Hepatocyte (in vitro differentiated cells): ENCODE measurements around the gene CALD1. TPM values are rescaled to one million over a fixed set of nuclear protein-coding genes. Genes with fewer than 3 reads are reported as not detected.

Experiments
- DNase-seq: peaks from one replicate; pipeline ENCODE4 v3.0.0-alpha.2; 2016; ENCODE audit warnings: low spot score
- H2AFZ ChIP-seq: fragments of 200-600 bp; sonication (generic); 2 replicates; pipeline ENCODE4 v1.6.0; 2016; ENCODE audit warnings: antibody characterized with exemption, mild to moderate bottlenecking
- H3K27ac ChIP-seq: fragments of 200-600 bp; sonication (generic); 2 replicates; pipeline ENCODE4 v1.5.1; 2016; ENCODE audit warnings: mild to moderate bottlenecking
- H3K27me3 ChIP-seq: fragments of 200-600 bp; sonication (generic); 2 replicates; pipeline ENCODE4 v1.6.1; 2016
- H3K36me3 ChIP-seq: fragments of 200-600 bp; sonication (generic); replicated peaks from 2 replicates; pipeline ENCODE4 v1.5.1; 2016; ENCODE audit warnings: low read depth; ENCODE audit not compliant: insufficient read depth
- H3K4me1 ChIP-seq: fragments of 200-600 bp; sonication (generic); 2 replicates; pipeline ENCODE4 v1.5.1; 2016; ENCODE audit warnings: mild to moderate bottlenecking, moderate library complexity; ENCODE audit not compliant: insufficient read depth
- H3K4me2 ChIP-seq: fragments of 200-600 bp; sonication (generic); 2 replicates; pipeline ENCODE4 v1.6.0; 2016
- H3K4me3 ChIP-seq: fragments of 200-600 bp; sonication (generic); 2 replicates; pipeline ENCODE4 v1.5.1; 2016; ENCODE audit warnings: mild to moderate bottlenecking
- H3K79me2 ChIP-seq: fragments of 200-600 bp; sonication (generic); 2 replicates; pipeline ENCODE4 v1.6.0; 2017; ENCODE audit warnings: mild to moderate bottlenecking
- H3K9me2 ChIP-seq: fragments of 200-600 bp; sonication (generic); replicated peaks from 2 replicates; pipeline ENCODE4 v1.6.0; 2017; ENCODE audit warnings: mild to moderate bottlenecking; ENCODE audit not compliant: insufficient read depth
- H3K9me3 ChIP-seq: fragments of 200-600 bp; sonication (generic); 2 replicates; pipeline ENCODE4 v1.5.1; 2016; ENCODE audit warnings: low read depth, mild to moderate bottlenecking
- H4K20me1 ChIP-seq: fragments of 200-600 bp; sonication (generic); 2 replicates; pipeline ENCODE4 v1.6.0; 2016; ENCODE audit warnings: mild to moderate bottlenecking; ENCODE audit not compliant: insufficient read depth, poor library complexity, severe bottlenecking
- EZH2 ChIP-seq: fragments of 200-600 bp; sonication (generic); IDR thresholded peaks from 2 replicates; pipeline ENCODE4 v1.6.1; 2016; ENCODE audit warnings: antibody characterized with exemption, mild to moderate bottlenecking, borderline replicate concordance
- EZH2phosphoT487 ChIP-seq: fragments of 200-600 bp; sonication (generic); IDR thresholded peaks from one replicate; pipeline ENCODE4 v1.6.1; 2018; ENCODE audit warnings: antibody characterized with exemption, mild to moderate bottlenecking, low read depth, moderate library complexity; ENCODE audit not compliant: unreplicated experiment, severe bottlenecking
- WGBS: methylation state at CpG from one replicate; pipeline ENCODE4 v1.1.6; 2016; ENCODE audit warnings: low lambda C conversion rate; ENCODE audit errors: missing lambda C conversion rate; 5-methylcytosine and 5-hydroxymethylcytosine counted together
- polyA plus RNA-seq: library from polyadenylated mRNA; unstranded; fragments of >200 nt; fragmentation: Nextera tagmentation; extraction: Ambion mirVana; gene quantifications from 2 replicates; pipeline ENCODE4 v1.2.1, GENCODE V29; 2016
- total RNA-seq: library from RNA; depleted of rRNA; stranded (reverse); fragments of >200 nt; gene quantifications from 2 replicates; pipeline ENCODE4 v1.2.3, GENCODE V29; 2014
- TF ChIP-seq, protein P1 (sequence below): fragments of 200-600 bp; sonication (generic); IDR thresholded peaks from 2 replicates; pipeline ENCODE4 v1.5.1; 2016; ENCODE audit warnings: antibody characterized with exemption, mild to moderate bottlenecking; ENCODE audit not compliant: poor library complexity

Gene CALD1
- total and polyA plus RNA-seq, 2 experiments from 2014 or later: 207 to 333 TPM

DNA sequence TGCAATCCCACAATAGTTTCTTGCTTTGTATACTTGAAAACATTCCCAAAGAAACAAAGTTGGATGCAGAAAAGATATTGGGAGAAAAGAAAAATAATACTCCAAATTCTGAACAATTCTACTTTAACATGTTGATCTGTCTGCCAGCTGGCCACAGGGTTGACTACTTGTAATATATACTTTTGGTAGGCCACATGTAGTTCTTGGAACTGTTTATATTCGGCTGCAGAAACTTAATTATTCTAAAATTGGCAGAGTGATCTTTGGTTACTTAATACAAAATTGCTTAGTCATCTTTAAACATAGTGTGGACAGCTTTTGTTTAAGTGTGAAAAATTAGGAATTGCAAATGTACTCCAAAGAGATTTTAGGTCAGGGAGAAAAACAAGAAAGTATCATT, 76.0 kb downstream of the CALD1 start:
- no peak overlapping the region for H3K4me2 ChIP-seq
- H2AFZ ChIP-seq: no peak overlapping the region
- peaks cover 22% of the 10 kb centered on the region for H3K79me2 ChIP-seq
- no peak overlapping the region for H3K4me3 ChIP-seq
- no peaks in the 10 kb centered on the region for H4K20me1 ChIP-seq
- H3K9me3 ChIP-seq: no peaks in the 10 kb centered on the region
- no peak for DNase-seq
- TF ChIP-seq, protein P1, sequence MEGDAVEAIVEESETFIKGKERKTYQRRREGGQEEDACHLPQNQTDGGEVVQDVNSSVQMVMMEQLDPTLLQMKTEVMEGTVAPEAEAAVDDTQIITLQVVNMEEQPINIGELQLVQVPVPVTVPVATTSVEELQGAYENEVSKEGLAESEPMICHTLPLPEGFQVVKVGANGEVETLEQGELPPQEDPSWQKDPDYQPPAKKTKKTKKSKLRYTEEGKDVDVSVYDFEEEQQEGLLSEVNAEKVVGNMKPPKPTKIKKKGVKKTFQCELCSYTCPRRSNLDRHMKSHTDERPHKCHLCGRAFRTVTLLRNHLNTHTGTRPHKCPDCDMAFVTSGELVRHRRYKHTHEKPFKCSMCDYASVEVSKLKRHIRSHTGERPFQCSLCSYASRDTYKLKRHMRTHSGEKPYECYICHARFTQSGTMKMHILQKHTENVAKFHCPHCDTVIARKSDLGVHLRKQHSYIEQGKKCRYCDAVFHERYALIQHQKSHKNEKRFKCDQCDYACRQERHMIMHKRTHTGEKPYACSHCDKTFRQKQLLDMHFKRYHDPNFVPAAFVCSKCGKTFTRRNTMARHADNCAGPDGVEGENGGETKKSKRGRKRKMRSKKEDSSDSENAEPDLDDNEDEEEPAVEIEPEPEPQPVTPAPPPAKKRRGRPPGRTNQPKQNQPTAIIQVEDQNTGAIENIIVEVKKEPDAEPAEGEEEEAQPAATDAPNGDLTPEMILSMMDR: no peak
- TF ChIP-seq EZH2 (no peak), EZH2phosphoT487 (no peak)
- peak overlapping the region; percentile 61 for H3K27ac ChIP-seq
- 79% methylated on average over 1 of the region's 1 CpG for WGBS
- peaks cover 29% of the 10 kb centered on the region for H3K4me1 ChIP-seq
- H3K9me2 ChIP-seq: no peaks in the 10 kb centered on the region
- no peaks in the 10 kb centered on the region for H3K36me3 ChIP-seq
- no peaks in the 10 kb centered on the region for H3K27me3 ChIP-seq

DNA sequence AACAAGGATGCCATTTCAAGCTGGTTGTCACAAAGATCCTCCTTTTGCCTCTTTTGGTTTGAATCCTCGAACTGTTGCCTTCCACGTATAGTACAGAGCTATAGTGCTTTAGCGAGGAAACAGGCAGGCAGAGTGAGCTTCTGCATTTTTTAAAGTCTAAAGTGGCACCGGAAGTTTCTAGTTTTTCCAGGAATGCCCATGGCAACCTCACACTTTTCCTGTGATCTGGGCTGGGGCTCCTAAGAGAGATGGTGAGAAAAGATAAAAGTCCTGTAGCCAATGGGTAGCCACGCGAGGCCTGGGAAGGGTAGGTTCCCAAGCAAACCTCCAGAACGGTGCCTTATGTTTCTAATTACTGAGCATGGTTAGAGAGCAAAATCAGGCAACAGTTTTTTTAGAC, 76.7 kb downstream of the CALD1 start:
- no peaks in the 10 kb centered on the region for H3K9me3 ChIP-seq
- H4K20me1 ChIP-seq: no peaks in the 10 kb centered on the region
- peaks cover 23% of the 10 kb centered on the region for H3K79me2 ChIP-seq
- H3K36me3 ChIP-seq: no peaks in the 10 kb centered on the region
- no peak overlapping the region for H3K4me3 ChIP-seq
- H2AFZ ChIP-seq: no peak overlapping the region
- peak overlapping the region; percentile 61 for H3K27ac ChIP-seq
- H3K27me3 ChIP-seq: no peaks in the 10 kb centered on the region
- no peak for DNase-seq
- peaks cover 29% of the 10 kb centered on the region for H3K4me1 ChIP-seq
- H3K9me2 ChIP-seq: no peaks in the 10 kb centered on the region
- peak overlapping the region; percentile 37 for H3K4me2 ChIP-seq
- TF ChIP-seq EZH2phosphoT487: no peak
- TF ChIP-seq EZH2: no peak
- TF ChIP-seq, protein P1: no peak
- WGBS: 59% methylated on average over 7 of the region's 7 CpGs

DNA sequence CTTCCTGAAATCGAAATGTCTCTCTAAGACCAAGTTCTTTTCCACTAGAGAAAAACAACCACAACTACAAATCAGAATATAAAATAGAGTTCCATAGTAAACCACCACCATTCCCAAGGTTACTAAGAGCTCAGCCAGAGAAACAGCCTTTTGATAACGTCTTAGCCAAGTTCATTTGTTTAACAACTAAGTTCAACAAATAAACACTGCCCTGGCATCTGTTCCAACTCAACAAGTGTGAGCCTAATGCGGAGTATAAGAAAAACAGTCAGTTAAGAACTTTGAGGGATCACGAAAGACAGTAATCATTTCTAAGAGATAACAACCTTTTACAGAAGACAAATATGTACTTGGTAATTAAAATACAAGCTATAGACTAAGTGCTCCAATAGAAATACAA, 77.3 kb downstream of the CALD1 start:
- Histone ChIP-seq H3K79me2 (peaks cover 29% of the 10 kb centered on the region), H3K27ac (peak overlapping the region; percentile 61), H3K36me3 (no peaks in the 10 kb centered on the region), H3K4me3 (no peak overlapping the region), H3K9me2 (no peaks in the 10 kb centered on the region), H4K20me1 (no peaks in the 10 kb centered on the region), H3K9me3 (no peaks in the 10 kb centered on the region), H3K27me3 (no peaks in the 10 kb centered on the region), H3K4me1 (peaks cover 29% of the 10 kb centered on the region), H2AFZ (no peak overlapping the region), H3K4me2 (peak overlapping the region; percentile 37)
- no peak for TF ChIP-seq EZH2
- TF ChIP-seq, protein P1: no peak
- no peak for TF ChIP-seq EZH2phosphoT487
- WGBS: 30% methylated on average over 4 of the region's 4 CpGs
- no peak for DNase-seq

DNA sequence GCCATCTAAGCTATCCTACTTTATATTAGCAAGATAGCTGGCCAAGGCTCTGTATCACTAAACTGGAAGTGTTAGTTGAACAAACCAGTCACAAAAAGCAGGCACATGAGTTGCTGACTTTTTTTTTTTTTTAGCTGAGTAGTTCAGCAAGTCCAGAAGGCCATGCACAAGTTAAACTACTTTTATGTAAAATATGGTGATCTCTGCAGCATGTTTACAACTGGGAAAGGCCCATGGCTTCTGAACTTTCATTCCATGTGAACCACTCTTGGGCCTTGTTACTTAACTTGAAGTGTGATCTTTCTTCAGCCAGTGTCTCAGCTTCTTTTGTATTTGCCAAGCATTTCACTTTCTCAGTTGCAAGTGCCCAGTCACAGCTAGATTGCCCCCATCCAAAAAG, 78.5 kb downstream of the CALD1 start:
- Histone ChIP-seq H3K27me3 (no peaks in the 10 kb centered on the region), H3K4me1 (peaks cover 20% of the 10 kb centered on the region), H4K20me1 (no peaks in the 10 kb centered on the region), H3K9me3 (no peaks in the 10 kb centered on the region), H3K27ac (peak overlapping the region; percentile 3), H2AFZ (no peak overlapping the region), H3K79me2 (peaks cover 40% of the 10 kb centered on the region), H3K4me3 (no peak overlapping the region), H3K4me2 (no peak overlapping the region), H3K9me2 (no peaks in the 10 kb centered on the region), H3K36me3 (no peaks in the 10 kb centered on the region)
- no peak for DNase-seq
- TF ChIP-seq EZH2 (no peak), EZH2phosphoT487 (no peak)
- TF ChIP-seq, protein P1: no peak
